GM19452 (cell line): ENCODE results near the gene CTSC.
"Not testable (repeated sequence)": the region's sequence is repeated elsewhere in the genome, so short reads cannot be mapped to it uniquely, and the experiment has no call there.

Experiments
- ATAC-seq: cut with Tn5 transposase; IDR thresholded peaks from one replicate; pipeline ENCODE4 v1.9.1; 2021; ENCODE audit not compliant: unreplicated experiment

Gene CTSC

DNA sequence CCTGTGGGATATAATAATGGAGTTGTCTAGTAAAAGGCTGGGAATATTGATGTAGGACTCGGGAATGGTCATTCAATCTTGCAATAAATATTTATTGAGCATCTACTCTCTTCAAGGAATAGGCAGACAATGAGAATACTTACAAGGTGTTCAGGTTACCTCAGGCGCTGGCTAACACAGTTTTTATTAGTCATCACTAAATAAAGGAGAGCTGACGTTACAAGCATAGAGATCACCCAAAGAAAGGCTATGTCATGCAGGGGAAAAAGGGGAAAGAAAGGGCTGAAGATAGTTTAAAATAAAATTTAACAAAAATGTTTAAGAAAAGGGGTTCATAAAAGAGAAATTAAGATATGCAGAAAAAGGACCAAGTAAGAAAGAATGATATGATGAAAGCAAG is 15.8 kb upstream of the CTSC start:
- no peak for ATAC-seq

DNA sequence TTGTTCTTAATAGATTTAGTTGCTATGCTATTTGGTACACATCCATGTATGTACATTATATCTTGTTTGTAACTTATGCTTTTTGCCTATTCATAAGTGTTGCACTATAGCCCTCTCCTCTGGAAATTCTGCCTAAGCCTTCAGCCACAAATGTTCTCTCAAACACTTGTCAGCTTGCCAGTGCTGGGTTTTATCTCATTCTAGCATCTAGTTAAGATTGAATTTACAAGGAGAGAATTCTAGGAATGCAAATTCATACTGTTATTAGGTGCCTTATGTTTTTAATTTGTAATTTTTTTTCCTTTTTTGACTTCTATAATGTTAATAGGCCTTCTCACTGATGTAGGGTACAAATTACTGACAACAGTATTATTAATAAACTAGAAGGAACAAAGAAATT is 14.6 kb upstream of the CTSC start:
- ATAC-seq, result no peak

DNA sequence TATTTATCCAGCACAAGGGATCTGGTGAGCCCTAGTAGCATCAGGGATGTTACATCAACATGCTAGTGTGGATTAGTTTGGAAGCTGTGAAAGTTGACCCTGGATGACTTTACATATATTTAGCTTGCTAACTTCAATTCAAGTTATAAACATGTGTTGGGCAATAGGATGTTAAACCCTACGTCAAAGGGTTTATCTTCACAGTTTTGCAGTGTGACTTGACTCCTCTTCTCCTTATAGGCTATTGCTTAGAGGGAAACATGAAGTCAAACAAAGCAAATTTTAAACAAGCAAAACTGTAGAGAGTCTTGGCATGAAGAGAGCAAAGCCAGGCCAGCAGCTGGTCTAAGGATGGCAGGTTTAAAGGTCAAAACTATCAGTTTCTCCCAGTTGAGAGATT is 11.3 kb upstream of the CTSC start:
- ATAC-seq, result no peak

DNA sequence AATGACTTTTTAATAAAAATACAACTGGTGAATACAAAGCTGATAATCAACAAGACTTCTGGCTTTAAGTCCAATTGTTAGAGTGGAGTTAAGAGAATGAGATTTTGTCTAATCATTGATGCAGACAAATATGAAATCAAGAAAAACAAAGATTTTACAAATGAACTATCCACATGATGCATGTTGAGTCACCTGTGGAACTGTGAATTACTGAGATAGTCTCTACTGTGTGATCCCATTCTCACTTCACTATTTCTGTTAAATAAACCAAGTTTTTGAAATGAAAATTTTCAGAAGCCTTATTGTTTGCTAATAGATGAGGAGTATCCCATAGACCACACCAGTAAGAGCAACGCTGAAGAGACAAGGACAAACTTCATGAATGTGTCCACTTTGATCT is 8.4 kb upstream of the CTSC start:
- ATAC-seq, result no peak

DNA sequence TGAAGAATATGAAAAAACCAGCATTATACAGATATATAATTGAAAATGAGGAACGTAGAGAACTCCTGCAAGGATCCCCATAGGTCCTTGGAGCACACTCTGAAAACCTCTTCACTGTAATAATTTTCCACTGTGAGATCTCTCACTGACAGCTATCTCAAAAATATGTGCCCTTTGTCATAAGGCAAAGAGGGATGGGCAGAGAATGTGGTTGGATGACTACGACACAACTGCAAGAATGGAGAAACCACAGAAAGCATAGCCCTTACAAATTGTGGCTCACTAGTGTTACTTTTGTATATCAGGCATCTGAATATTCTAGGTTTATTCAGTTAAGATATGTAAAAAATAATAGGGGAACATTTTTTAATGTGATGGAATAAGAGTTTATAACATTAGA is 7.9 kb upstream of the CTSC start:
- peak; percentile 49 for ATAC-seq

DNA sequence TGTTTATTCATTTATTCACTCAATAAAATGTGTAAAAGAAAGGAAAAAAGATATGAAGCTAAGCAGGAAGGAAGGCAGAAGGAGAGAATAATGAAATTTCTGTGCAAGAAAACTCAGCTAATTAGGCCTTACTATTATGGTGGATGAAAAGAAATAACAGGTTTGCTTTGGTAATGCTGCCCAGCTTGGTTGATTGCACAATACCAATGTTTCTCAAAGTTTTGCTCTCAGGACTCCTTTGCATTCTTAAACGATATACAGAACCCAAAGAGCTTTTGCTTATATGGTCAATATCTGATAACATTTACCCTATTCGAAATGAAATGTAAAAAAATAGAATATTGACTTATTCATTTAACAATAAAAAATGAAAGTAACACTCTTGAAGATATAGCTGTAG is 7.3 kb upstream of the CTSC start:
- ATAC-seq, result no peak

DNA sequence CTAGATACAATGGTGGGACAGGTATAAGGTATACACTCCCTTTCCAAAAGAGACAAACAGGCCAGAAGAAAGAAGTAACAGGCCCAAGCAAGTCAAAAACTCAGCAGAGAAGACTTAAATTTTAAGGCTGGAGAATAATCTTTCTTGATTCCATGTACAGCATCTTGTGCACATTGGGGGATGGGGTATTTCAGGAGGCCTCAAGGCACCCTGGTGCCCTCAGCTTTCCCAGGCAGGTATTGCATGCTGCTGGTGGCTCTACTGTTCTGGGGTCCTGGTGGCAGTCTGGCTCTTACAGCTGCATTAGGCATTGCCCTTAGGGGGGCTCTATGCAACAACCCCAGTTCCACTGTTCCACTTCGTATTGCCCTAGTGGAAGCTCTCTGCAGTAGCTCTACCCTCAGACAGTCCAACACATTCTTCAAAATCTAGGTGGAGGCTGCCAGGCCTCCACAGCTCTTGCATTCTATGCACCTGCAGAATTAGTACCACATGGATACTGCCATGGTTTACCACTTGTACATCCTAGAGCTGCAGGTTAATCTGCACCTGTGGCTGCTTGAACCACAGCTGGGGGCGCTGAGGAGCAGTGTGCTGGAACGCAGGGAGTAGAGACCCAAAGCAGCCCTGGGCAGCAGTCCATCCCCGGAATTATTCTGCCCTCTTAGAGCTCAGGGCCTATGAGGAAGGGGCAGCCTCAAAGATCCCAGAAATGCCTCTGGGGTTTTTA is 4.2 kb upstream of the CTSC start:
- no peak for ATAC-seq

DNA sequence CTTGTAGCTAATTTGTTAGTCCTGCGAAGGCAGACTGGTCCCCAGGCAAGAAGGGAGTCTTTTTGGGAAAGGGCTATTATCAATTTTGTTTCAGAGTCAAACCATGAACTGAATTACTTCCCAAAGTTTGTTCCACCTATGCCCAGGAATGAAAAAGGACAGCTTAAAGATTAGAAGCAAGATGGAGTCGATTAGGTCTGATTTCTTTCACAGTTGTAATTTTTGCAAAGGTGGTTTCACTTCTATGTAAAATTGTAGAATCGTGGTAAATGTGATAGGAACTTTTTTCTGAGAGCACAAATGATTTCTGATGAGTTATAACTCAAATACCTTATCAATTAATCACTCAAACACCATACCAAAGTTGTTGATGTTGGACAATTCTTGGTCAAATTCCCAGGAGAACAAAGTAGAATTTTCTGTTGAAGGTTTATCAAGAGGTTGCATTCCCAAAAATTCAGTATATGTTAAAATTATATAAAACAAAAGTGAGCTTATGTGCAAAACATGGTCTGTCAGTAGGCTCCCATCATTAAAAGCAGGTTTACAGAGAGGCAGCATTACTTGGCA is 2.9 kb upstream of the CTSC start:
- no peak for ATAC-seq

DNA sequence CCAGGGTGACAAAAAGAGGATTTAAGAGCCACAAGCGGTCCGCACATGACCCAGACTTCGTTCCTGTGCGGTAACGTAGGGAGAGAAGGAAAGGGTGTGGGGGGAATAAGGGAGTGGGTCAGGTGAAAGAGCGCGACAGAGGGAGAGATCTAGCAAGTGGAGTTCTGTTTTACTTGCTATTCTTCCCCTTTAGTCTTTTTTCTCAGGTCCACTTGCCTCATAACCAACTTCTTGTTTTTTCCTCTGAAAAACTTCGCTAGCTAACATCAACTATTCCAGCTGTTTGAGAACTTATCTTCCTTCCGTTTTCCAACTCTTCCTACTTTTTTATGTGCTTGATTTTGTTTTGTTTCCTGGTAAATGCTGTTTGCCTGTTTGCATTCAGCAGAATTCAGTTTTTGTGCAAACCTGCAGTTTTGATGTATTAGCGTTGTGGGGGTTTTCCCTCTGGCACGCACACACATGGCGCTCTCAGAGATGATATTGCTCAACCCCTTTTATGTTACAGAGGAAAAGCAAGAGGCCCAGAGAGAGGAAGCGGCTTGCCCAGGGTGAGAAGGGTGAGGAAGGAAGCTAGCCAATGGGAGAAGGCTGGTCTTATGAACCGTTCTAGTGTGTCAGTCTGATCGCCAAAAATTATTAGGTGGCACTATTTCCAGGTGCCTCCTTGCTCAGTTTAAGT is 592 bp upstream of the CTSC start:
- ATAC-seq, result peak; percentile 36

DNA sequence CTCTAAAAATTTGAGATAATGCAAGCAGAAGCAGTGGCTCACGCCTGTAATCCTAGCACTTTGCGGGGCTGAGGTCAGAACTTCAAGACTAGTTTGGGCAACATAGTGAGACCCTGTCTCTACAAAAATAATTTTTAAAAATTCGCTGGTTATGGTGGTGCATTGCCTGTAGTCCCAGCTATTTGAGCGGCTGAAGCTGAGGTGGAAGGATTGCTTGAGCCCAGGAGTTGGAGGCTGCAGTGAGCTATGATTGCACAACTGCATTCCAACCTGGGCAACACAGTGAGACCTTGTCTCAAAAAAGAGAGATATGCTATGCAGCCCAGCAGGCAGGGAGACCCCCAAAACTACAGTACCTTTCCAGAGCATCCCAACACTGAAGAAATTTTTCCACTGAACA is 2.3 kb downstream of the CTSC start:
- no peak for ATAC-seq

DNA sequence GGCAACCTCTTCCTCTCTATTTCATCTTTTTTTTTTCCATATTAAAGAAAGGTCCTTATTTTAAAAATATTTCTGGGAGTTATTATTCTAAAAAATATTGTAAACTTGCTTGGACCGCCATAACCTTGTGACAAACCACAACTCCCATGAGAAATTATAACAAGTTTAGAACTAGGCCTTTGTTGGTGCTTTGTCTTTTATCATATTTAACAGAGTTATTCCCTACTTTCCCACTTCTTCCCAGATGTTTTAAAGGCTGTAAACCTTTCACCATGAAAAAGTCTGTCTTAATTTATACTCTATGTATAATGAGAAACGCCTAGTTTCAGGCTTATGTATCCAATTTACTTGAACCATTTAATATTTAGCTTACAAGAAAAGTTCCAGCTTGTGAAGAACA is 3.7 kb downstream of the CTSC start:
- ATAC-seq, result no peak

DNA sequence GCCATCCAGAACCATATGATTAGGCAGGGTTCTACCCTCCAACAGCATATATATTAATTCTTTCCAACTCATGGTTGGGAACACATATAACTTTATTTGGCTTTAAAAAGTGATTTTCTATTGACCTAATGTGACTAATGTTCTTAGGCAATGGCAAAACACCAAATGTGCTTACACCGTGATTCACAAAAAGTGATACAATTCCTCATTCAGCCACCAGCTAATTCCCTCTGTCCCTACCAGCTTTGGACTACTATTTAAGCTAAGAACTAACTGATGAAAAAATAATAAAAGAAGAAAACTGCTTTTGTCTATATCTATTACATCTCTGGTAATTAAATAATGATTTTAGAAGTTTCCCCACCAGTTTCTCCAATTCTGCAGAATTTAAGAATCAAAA is 4.7 kb downstream of the CTSC start:
- ATAC-seq, result no peak

DNA sequence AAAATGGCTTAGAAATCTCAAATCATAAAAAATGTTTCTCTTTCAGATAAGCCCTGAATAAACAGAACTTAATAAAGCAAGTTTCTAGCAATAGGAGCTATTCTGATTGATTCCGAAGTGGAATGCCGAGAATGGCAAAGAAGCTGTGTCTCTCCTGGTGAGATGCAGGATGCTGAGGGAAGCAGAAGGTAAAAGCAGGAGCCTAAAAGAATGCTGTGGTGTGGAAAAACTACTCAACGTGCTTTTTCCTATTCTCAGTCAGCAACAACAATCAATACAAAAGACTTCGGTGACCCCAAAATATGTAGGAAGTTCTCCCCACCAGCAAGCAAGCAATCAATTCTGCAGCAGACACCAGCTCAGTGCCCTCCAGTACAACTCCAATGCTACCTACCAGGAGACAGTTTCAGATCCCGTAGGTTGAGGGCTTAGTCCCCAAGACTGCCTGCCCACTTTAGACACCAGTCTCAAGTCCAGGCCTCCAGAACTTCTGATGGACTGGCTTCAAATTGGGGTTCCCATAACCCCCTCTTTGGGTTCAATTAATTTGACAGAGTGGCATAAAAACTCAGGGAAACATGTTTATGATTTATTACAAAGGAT is 6.6 kb downstream of the CTSC start:
- no peak for ATAC-seq

DNA sequence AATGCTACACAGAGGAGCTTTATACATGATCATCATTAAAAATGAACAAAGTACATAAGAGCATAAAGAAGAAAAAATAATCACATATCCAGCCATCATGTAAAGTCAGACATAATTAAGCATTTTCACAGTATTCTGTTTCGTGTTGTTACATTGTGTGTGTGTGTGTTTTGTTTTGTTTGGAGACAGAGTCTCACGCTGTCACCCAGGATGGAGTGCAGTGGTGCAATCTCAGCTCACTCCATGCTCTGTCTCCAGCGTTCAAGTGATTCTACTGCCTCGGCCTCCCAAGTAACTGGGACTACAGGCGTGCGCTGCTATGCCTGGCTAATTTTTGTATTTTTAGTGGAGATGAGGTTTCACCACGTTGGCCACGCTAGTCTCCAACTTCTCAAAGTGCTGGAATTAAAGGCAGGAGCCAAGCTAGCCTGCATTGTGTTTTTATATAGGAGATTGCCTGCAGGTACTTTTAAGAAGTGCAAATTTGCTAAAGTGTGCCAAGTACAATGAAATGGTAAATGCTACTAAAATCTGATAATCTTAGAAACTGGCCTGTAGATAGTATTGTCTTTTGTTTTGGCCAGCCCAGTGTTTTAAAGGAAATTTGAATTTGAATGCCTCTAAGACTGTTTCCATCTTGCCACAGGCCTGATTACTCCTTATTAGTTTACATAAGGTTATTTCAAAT is 7.8 kb downstream of the CTSC start:
- ATAC-seq, result no peak

DNA sequence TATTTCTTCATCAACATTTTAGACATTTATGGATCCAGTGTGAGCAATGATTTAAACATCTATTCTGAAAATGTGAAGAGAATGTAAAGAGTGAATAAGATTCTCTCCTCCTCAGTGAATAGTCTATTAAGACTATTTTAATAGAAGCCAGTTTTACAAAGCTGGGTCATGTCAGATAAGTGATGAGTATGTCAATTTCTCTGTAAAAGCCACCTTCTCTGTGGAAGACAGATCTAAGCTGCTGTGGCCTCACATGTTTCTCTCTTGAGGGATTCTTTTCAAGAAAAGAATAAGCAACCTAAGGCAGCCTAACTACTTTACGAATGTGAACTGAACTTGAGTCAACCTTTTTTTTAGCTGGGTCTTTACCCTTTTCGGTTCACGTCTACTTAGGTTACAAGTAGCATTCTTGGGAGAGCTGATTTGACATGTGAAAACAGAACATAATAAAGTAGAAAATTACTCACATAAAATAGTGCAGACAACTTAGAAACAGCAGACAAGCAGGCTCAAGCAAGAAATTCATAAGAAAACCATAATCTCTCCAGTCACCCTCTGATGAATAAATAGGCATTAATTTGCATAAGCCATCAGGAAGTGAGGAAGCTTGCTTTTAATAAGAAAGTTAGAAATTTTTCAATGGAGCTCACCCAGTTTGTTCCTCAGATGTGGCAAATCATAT is 9.9 kb downstream of the CTSC start:
- no peak for ATAC-seq

DNA sequence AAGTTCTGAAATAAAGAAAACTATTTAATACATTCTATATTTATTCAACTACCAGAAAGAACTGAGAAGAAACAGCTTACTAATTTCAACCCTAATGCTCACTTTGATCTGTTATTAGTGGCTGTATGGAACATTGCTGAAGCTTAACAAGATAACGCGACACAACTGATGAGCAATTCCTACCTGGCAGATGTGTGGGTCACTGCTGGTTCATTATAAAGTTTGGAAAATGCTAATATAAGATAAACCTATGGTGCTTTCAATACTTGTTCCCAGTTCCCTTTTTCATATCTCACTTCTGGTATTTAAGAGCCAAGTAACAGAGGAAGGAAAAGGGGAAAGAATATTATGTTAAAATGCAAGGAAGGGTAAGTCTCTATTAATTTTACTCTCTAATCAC is 10.5 kb downstream of the CTSC start:
- no peak for ATAC-seq

DNA sequence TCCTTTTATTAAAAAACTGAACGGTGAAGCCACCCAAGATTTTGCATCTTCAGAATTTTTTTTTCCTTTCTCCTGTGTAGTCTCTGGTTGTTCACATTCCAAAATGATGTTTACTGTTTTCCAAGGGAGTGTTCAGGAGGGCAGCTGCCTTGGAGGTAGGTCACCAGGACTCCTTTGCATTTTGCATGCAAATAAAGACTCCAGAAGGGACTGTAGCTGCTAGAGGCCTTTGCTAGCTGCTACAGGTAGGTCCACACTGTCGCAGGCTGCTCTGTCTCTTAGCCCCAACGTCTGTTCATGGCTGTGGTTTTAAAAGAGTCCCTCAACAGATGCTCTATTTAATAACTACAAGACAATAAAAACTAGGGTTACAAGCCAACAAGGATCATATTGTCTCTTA is 11.4 kb downstream of the CTSC start:
- ATAC-seq, result no peak

DNA sequence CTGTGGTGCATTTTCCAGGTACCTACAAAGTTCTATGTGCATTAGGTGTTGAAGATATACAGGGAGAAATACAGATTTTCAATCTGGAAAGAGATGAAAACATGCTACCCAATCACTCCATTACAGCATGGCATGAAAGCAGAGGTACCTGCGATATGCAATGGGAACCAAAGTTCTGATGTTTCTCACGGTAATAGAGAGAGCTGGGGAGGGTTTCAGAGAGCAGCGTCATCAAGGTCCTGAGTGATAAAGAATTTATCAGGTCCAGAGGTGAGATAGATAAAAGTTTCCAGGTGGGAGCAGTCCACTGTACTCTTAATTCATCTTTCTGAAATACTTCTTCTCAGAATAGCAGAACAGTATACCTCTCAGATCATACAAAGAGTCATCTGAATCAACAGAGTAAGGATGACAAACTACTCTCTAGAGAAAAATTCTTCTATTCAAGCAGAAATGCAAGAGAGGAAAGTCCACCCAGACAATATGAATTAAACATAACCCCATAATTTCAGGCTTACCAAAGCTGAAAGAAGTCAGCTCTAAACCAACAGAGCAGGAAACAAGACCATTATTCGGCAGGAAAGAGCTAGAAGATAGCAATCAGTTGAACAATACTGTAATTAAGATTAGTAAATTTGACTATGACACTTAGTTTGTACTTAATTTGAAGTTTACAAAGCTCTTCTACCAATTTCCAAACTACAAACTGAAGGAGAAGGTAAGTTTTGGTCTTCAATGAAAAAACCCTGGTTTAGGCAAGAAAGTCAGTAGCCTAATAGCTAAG is 12.8 kb downstream of the CTSC start:
- ATAC-seq, result no peak

DNA sequence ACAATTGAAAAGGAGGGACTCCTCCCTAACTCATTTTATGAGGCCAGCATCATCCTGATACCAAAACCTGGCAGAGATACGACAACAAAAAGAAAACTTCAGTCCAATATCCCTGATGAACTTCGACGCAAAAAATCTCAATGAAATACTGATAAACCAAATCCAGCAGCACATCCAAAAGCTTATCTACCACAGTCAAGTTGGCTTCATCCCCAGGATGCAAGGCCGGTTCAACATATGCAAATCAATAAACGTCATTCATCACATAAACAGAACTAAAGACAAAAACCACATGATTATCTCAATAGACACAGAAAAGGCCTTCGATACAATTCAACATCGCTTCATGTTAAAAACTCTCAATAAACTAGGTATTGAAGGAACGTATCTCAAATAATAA is 14.7 kb downstream of the CTSC start:
- ATAC-seq, result not testable (repeated sequence)

DNA sequence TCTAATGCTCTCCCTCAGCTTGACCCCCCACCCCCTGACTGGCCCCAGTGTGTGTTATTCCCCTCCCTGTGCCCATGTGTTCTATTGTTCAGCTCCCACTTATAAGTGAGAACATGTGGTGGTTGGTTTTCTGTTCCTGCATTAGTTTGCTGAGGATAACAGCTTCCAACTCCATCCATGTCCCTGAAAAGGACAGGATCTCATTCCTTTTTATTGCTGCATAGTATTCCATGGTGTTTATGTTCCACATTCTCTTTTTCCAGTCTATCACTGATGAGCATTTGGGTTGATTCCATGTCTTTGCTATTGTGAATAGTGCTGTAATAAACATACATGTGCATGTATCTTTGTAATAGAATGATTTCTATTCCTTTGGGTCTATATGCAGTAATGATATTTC is 16.1 kb downstream of the CTSC start:
- not testable (repeated sequence) for ATAC-seq
